SH-SY5Y (cell line): Measurements from ENCODE around the gene ATP13A1.

Experiments
- GATA2 ChIP-seq: IDR thresholded peaks from 2 replicates; pipeline ENCODE4 v1.6.1; 2011; ENCODE audit warnings: mild to moderate bottlenecking, low read depth, low read length
- GATA3 ChIP-seq: IDR thresholded peaks from 2 replicates; pipeline ENCODE4 v1.6.1; 2011; ENCODE audit warnings: low read depth, mild to moderate bottlenecking, low read length, moderate library complexity

DNA sequence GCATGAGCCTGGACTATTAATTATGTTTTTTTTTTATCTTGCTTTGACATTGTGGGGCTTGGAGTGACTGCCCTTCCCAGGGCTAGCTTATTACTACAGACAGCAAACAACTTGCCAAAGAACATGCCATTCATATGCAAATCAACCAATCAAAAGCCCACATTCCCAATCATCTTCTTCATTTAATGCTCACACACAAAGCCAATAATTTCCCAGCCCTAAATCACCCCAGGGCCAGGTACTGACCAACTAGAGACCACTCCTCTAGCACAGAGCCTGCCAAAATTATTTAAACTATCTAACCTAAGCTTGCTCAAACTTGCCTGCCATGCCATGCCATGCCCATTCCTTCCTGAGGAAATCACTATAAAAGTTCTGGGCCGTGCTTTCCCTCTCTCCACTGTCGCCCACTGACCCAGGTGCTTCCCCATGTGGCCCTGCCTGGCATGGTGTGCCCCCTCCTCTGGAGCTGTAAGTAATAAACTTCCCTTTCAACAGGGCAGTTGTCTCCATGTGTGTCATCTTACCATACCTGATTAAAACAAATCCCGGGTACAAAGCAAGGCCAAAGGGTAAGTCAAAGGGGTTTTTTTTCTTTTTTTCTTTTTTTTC lies 60.7 kb downstream of the ATP13A1 start:
- TF ChIP-seq GATA3, result no peak
- no peak for TF ChIP-seq GATA2
